Brain pericyte (primary cell): ENCODE measurements around the gene MYOG.

Experiments used
- DNase-seq: peaks from one replicate; pipeline ENCODE4 v3.0.0-alpha.2; 2012; ENCODE audit warnings: low read depth, low spot score

MYOG gene

GRCh38 chr1:203085528-203086406, at the start of gene MYOG:
Gene MYOG (minus strand): TSS chr1:203086012. CDS start chr1:203085961, 51 bp downstream.
- DNase-seq: no peak

GRCh38 chr1:203133970-203134725, 48.3 kb upstream of the MYOG start:
- DNase-seq: no peak

GRCh38 chr1:203131548-203132200, 45.9 kb upstream of the MYOG start:
- DNase-seq: no peak

- DNase-seq: no peak
Measured at GRCh38 chr1:203130358-203130985, 44.7 kb upstream of the MYOG start.

- no peak for DNase-seq
Measured at GRCh38 chr1:203129501-203130231, 43.9 kb upstream of the MYOG start.

- DNase-seq: no peak
Measured at GRCh38 chr1:203128716-203129500, 43.1 kb upstream of the MYOG start.

GRCh38 chr1:203128431-203128715, 42.6 kb upstream of the MYOG start:
- DNase-seq: no peak

GRCh38 chr1:203127666-203128430, 42.0 kb upstream of the MYOG start, which contains the start of gene ADORA1:
Gene ADORA1 (plus strand): TSS chr1:203127726. CDS start chr1:203128842, 1,116 bp downstream.
- DNase-seq: no peak

- no peak for DNase-seq
Measured at GRCh38 chr1:203126866-203127665, 41.3 kb upstream of the MYOG start.

GRCh38 chr1:203126151-203126865, 40.5 kb upstream of the MYOG start:
- DNase-seq: no peak

- DNase-seq: no peak
Measured at GRCh38 chr1:203124546-203125317, 38.9 kb upstream of the MYOG start.

- no peak for DNase-seq
Measured at GRCh38 chr1:203124011-203124410, 38.2 kb upstream of the MYOG start.

- no peak for DNase-seq
Measured at GRCh38 chr1:203122159-203122558, 36.3 kb upstream of the MYOG start.

- no peak for DNase-seq
Measured at GRCh38 chr1:203121186-203122015, 35.6 kb upstream of the MYOG start.

GRCh38 chr1:203120325-203121153, 34.7 kb upstream of the MYOG start:
- DNase-seq: no peak
